Raji (cell line): ENCODE data around the gene MYL6.
A peak's percentile ranks its signal among the peaks of the same experiment; 100 is the strongest.

Experiments used
- POLR2A ChIP-seq: IDR thresholded peaks from 2 replicates; pipeline ENCODE4 v1.6.1; 2011; ENCODE audit warnings: low read depth, low read length, control low read depth; ENCODE audit not compliant: insufficient read depth

MYL6 gene

DNA sequence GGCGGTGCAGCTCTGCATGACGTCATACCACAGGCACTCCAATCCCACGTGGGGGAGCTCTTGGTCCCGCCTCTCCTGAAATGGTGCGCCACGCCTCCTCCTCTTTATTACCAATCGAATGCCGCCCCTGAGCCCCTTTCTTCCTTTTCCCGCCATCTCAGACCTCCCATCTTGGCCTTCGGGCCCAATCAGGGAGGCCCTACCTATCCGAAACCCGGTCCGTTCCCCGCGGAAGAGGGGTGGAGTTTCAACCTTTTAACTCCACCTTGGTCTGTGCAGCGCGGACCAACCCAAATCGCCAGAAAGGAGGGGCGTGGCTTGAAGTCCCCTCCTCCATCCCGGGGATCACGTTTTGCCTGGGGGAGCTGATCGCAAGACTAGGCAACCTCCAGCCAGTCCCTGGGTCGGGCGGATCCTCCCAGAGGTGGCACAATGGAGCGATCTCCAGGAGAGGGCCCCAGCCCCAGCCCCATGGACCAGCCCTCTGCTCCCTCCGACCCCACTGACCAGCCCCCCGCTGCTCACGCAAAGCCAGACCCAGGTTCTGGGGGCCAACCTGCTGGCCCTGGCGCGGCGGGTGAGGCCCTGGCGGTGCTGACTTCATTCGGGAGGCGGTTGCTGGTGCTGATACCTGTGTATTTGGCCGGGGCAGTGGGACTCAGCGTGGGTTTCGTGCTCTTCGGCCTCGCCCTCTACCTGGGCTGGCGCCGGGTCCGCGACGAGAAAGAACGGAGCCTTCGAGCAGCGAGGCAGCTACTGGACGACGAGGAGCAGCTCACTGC is 30.1 kb upstream of the MYL6 start, which contains the start of gene ESYT1:
TSS of gene ESYT1 (plus strand) at position 380 of the 782 bp plus-strand sequence. CDS start at position 433, 53 bp downstream.
- peak; percentile 87 for TF ChIP-seq POLR2A

DNA sequence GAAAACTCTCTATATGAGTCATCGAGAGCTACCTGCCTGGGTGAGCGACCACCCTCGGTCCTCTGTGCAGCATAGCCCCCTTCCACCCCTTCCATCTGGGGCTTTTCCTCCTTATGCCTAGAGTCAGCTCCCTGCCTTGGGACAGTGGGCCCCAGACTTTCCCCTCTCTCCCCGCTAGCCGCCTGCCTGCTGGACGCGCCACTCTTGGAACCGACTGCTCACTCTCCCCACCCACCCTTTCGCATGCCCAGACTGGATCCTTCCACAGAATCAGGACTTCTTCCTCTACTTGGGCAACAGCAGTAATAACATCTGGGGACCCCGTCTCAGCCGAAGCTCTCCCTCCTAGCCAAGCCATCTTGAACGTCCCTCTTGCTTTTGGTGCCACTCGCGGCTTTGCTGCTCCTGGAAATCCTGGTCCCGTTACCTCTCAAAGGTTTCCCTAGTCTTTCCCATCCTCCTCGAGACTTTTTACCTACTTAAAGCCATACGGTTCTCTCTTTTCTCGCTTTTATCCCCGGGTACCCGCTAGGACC is 29.4 kb upstream of the MYL6 start:
- no peak for TF ChIP-seq POLR2A

DNA sequence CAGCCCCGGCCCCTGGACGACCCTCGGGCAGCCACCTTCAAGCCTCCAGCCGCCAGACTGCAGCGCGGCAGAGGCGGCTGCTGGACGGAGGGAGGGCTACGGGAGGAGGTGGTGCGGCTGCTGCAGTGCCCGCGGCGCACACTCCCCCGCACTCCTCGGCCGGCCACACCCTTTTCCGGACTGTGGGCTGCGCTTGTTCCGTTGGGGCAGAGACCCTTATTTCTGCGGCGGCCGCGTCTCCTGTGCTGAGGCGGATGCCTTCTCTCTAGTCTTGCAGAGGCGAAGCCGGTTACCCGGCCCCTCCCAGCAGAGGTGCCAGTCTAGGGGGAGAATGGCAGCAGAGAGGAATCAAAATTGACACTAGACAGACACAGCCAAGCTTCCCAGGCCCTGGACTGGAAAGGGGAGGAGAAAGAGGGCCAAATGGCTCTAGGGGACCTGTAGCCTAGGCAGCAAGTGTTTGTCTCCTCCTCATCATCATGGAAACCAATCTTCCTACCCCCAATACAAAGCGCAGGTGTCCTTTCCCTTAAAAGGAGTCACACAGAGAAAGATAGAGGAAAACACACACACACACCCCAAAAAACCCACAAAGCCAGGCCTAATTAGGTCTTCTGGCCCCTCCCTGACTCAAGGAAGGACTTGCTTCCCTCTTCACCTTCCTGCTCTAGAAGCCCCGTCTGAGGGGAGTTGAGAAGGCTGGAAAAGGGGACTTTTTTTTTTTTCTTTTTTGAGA is 28.8 kb upstream of the MYL6 start:
- peak; percentile 41; the same call in 1 of the 2 replicates for TF ChIP-seq POLR2A

DNA sequence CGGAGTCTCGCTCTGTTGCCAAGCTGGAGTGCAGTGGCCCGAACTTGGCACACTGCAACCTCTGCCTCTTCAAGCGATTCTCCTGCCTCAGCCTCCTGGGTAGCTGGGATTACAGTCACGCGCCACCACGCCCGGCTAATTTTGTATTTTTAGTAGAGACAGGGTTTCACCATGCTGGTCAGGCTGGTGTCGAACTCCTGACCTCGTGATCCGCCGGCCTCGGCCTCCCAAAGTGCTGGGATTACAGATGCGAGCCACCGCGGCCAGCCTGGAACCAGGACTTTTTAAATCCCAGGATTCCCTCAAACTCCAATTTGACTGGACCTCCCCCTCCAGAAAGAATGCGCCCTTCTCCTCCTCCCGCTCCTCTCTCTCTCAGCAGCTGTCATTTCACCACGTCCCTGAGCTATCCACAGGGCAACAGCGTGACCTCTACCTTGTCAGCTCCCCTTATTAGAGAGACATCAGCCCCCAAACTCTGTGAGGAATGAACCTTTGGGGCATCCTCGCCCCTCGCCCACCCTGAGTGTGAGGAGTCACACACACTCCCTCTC is 28.1 kb upstream of the MYL6 start:
- no peak for TF ChIP-seq POLR2A

DNA sequence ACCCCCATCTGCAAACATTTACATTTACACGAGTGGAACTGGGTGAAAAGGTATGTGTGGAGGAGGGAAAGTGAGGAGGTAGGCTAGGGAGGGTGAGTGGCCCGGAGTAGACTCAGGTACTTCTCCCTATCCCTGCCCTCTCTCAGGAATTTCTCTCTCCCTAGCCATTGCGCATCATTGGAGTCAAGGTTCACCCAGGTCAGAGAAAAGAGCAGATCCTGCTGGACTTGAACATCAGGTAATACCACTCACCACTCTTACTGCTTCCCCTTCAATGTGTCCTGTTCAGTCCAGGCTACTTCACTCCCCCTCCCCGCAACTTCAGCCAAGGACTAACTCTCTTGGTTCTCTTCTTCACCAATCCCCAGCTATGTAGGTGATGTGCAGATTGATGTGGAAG is 27.3 kb upstream of the MYL6 start:
- no peak for TF ChIP-seq POLR2A

DNA sequence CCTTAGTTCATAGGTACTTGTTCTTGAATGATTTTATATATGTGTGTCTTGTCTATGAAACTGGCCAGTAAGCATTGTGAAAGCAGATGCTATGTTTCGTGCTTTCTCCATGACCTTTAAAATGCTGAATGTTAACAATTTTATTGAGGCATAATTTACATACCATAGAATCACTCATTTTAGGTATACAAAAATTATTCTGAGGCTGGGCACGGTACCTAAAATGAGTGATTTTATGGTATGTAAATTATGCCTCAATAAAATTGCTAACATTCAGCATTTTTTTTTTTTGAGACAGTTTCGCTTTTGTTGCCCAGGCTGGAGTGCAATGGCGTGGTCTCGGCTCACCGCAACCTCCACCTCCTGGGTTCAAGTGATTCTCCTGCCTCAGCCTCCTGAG is 23.3 kb upstream of the MYL6 start:
- no peak for TF ChIP-seq POLR2A

DNA sequence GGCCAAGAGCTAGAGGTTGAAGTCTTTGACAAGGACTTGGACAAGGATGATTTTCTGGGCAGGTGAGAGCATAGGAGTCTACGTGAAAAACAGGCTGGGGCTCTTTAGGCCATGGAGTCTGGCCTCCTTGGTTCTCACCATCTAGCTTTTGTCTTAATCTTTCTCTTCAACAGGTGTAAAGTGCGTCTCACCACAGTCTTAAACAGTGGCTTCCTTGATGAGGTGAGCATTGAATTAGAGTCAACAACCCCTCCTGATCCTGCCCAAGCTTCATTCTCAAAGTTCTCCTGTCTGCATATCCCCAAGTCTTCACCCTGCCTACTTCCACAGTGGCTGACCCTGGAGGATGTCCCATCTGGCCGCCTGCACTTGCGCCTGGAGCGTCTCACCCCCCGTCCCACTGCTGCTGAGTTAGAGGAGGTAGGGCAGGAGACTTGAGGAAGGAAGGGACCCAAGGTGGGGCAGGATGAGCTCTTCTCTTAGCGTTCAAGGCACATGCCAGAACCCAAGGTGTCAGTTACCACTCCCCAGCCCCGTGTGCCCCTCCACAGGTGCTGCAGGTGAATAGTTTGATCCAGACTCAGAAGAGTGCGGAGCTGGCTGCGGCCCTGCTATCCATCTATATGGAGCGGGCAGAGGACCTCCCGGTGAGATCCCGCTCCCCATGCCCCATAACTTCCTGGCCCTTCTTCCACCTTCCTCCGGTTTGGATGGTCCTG is 20.1 kb upstream of the MYL6 start:
- no peak for TF ChIP-seq POLR2A

DNA sequence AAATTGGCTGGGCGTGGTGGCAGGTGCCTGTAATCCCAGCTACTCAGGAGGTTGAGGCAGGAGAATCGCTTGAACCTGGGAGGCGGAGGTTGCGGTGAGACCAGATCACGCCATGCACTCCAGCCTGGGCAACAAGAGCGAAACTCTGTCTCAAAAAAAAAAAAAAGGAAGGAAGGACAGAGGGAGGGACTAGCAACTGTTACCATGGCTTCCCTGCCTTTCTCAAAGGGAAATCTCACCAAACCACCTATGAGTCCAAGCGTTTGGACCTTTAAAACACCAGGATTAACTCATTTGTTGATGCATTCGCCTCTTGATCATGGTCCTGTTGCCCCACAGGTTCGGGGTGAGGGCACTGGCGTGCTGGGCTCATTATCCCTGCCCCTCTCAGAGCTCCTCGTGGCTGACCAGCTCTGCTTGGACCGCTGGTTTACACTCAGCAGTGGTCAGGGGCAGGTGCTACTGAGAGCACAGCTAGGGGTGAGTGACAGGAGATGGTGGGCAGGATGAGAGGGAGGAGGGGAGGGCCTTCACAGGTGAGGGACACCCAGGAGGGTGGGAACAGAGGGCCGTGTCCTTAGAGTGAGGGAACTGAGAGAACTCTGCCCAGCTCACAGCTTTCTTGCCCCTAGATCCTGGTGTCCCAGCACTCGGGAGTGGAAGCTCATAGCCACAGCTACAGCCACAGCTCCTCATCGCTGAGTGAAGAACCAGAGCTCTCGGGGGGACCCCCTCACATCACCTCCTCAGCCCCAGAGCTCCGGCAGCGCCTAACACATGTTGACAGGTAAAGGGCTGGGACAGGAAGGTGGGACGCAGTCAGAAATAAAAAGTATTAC is 16.0 kb upstream of the MYL6 start:
- TF ChIP-seq POLR2A = no peak

DNA sequence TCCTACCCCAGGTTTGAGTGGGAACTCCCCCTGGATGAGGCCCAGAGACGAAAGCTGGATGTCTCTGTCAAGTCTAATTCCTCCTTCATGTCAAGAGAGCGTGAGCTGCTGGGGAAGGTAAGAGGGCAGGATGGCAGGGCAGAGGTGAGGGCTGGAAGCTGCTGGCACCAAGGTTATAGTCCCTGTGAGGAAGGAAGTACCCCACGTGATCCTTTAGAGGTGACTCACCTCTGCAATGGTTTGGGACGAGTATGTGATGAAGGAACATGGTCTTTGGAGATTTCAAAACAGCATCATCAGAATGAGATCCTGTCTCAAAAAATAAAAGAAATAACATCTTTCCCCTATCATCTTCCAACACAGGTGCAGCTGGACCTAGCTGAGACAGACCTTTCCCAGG is 14.9 kb upstream of the MYL6 start:
- no peak for TF ChIP-seq POLR2A

DNA sequence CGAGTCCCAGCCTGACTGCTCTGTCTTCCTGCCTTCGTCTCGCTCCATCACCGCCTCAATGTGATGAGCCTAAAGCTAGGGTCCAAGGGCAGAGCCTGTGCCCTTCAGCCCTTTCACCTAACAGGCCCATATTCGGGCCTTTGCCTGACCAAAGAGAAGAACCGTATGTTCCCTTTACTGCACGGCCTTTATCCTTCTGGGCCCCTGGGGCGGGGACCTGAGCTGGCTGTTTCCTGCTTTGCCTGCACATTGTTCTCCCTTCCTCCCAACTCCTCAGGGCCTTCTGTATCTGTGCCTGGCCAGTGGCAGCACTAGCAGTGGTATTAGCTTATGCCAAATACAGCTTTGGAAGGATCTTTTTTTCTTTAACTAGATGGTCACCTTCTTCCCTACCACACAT is 14.3 kb upstream of the MYL6 start:
- no peak for TF ChIP-seq POLR2A

DNA sequence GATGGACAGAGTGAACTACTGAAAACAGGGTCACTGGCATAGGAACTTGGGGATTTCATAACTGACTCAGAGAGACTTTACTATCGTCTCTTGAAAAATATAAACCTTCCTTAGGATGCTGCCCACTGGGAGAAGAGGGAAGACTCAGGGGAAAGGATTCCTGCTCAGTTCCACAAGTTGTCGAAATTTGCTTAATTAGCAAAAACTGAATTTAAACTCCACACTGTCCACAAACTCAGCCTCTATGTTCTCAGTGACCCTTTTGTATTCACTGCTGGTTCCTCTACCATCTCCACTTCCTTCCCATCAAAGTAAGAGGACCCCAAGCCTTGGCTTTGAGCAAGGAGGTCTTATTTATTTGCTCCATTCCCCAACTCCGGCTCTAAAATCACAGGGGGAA is 12.9 kb upstream of the MYL6 start:
- TF ChIP-seq POLR2A = no peak

DNA sequence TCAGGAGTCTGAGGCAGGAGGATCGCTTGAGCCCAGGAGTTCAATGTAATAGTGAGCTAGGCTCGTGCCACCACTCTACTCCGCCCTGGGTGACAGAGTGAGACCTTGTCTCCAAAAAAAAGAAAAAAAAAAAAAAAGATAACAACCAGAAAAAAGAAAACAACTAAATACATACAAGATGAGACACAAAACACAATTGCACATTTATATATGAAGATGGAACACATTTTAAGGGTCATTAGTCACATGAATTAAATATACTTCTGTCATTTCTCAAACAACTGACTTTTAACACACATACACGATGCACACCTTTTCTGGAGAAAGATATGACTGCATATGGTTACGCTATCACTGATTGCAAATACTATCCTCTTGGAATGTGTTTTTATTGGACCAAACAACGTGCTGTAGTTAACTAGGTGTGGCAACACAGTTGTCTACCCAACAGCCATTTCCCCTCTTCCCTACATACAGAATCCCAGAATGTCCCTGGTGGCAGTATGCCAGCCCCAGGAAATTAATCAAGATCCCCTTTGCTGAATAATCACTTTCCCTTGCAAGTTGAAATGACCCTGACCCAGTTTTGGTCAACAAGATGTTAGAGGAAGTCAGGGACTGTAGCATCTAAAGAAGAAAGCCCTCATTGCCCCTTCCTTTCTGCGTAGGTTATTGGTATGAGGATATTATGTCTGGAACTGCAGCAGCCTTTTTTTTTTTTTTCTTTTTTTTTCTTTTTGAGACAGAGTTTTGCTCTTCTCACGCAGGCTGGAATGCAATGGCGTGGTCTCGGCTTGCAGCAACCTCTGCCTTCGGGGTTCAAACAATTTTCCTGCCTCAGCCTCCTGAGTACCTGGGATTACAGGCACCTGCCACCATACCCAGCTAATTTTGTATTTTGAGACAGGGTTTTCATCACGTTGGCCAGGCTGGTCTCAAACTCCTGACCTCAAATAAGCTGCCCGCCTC is 11.4 kb upstream of the MYL6 start:
- no peak for TF ChIP-seq POLR2A

DNA sequence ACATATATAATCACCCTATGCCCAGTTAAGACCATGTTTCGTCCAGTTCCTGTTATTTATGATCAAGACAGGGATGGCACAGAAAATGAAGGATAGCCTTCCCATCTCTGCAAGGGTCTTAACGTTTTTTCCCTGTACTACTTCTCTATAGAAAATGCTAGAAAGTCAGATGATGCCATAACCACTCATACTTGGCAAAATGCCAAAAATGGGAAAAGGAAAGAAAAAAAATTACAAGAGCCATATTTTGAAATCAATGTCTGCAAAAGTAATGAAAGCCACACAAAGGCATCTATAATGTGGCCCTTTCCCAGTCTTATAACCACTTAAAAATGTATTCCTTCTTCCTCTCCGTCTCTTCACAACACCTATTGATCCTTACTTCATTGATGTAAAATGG is 7.6 kb upstream of the MYL6 start:
- TF ChIP-seq POLR2A = no peak
